Cardiac septum (tissue), 1 donor: ENCODE measurements around the gene LRG1. TPM values are rescaled to one million over a fixed set of nuclear protein-coding genes. Genes with fewer than 3 reads are reported as not detected.

Experiments
- DNase-seq: peaks from one replicate; pipeline ENCODE4 v3.0.0-alpha.2; 2020; ENCODE audit warnings: low spot score
- intact Hi-C: fragments of 100-400 bp; cut with DNase I; formaldehyde crosslinking; loops from one replicate; pipeline ENCODE4 v1.14.0; 2022
- total RNA-seq: library from RNA; stranded (reverse); fragmentation: NEBNext Ultra II Directional; extraction: Animal tissue kit (Norgen Biotek cat#: 25700); gene quantifications from one replicate; pipeline ENCODE4 v1.2.1, GENCODE V29; 2021
- donor health status: DM: no; HTN: no; CAD: no.

LRG1 gene
- total RNA-seq, 1 donor from 2014 or later: 0.43 TPM

- DNase-seq: no peak
- intact Hi-C loops: no loop called here
These were observed 22.9 kb downstream of the LRG1 start for GRCh38 chr19:4516939-4517300.

- intact Hi-C loops: no loop called here
- DNase-seq: no peak
These were observed 23.5 kb downstream of the LRG1 start for GRCh38 chr19:4516199-4516938.

- intact Hi-C loops: no loop called here
- DNase-seq: no peak
These were observed 24.1 kb downstream of the LRG1 start for GRCh38 chr19:4515732-4516131.

GRCh38 chr19:4513248-4513647 lies 26.6 kb downstream of the LRG1 start:
- intact Hi-C loops: no loop called here

GRCh38 chr19:4512070-4512469 lies 27.8 kb downstream of the LRG1 start:
- DNase-seq: no peak
- intact Hi-C loops: no loop called here

More at GRCh38 chr19:4513248-4513647, 26.6 kb downstream of the LRG1 start:
- DNase-seq: no peak

GRCh38 chr19:4511300-4512054 lies 28.4 kb downstream of the LRG1 start:
- DNase-seq: no peak
- intact Hi-C loops: no loop called here

- DNase-seq: no peak
- intact Hi-C loops: no loop called here
These were observed 29.2 kb downstream of the LRG1 start for GRCh38 chr19:4510435-4511255.

- intact Hi-C loops: no loop called here
- DNase-seq: no peak
These were observed 31.1 kb downstream of the LRG1 start for GRCh38 chr19:4508698-4509097.

GRCh38 chr19:4507804-4508203 lies 32.0 kb downstream of the LRG1 start:
- intact Hi-C loops: no loop called here

GRCh38 chr19:4507150-4507452 lies 32.7 kb downstream of the LRG1 start:
- DNase-seq: no peak
- intact Hi-C loops: no loop called here

More at GRCh38 chr19:4507804-4508203, 32.0 kb downstream of the LRG1 start:
- no peak for DNase-seq

GRCh38 chr19:4506449-4507149 lies 33.2 kb downstream of the LRG1 start:
- intact Hi-C loops: no loop called here
- no peak for DNase-seq

- intact Hi-C loops: no loop called here
- DNase-seq: no peak
These were observed 34.0 kb downstream of the LRG1 start for GRCh38 chr19:4505570-4506448.

GRCh38 chr19:4504891-4505569 lies 34.8 kb downstream of the LRG1 start:
- intact Hi-C loops: no loop called here

GRCh38 chr19:4504297-4504701 lies 35.5 kb downstream of the LRG1 start:
- no peak for DNase-seq
- intact Hi-C loops: no loop called here

More at GRCh38 chr19:4504891-4505569, 34.8 kb downstream of the LRG1 start:
- no peak for DNase-seq

- DNase-seq: no peak
- intact Hi-C loops: no loop called here
These were observed 36.0 kb downstream of the LRG1 start for GRCh38 chr19:4503825-4504170.

GRCh38 chr19:4503132-4503824 lies 36.6 kb downstream of the LRG1 start:
- intact Hi-C loops: no loop called here

GRCh38 chr19:4502282-4503131 lies 37.3 kb downstream of the LRG1 start:
- DNase-seq: no peak
- intact Hi-C loops: no loop called here

More at GRCh38 chr19:4503132-4503824, 36.6 kb downstream of the LRG1 start:
- DNase-seq: no peak
